ENCODE data around the gene FCN2.

The FCN2 gene

DNA sequence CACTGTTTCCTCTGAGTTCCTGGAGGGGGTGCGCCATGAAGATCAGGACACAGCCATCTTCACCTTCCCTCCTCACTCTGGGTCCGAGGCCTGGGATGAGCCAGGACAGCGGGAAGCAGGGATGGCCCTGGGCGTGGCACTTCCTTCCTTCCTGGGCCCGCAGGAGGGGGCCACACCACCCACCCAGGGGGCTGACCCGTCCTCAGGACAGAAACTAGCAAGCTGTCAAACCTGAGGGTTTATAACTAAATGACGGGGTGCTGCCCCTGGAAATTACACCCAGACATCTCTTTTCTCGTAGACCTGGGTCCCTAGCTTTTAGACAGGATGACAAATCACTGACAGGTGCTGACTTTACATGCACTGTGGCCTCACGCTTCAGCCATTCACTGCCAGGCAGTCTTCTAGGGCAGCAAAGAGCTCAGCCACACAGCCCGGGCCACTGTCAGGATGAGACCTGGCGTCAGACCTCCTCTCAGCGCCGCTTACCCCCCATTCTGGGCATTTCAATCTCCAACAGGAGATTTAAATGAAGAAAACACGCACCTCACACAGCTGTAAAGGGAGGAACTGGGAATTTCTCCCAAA is 8.1 kb downstream of the FCN2 start:
- DNase-seq (ENCODE audit: low spot score) = no peak

DNA sequence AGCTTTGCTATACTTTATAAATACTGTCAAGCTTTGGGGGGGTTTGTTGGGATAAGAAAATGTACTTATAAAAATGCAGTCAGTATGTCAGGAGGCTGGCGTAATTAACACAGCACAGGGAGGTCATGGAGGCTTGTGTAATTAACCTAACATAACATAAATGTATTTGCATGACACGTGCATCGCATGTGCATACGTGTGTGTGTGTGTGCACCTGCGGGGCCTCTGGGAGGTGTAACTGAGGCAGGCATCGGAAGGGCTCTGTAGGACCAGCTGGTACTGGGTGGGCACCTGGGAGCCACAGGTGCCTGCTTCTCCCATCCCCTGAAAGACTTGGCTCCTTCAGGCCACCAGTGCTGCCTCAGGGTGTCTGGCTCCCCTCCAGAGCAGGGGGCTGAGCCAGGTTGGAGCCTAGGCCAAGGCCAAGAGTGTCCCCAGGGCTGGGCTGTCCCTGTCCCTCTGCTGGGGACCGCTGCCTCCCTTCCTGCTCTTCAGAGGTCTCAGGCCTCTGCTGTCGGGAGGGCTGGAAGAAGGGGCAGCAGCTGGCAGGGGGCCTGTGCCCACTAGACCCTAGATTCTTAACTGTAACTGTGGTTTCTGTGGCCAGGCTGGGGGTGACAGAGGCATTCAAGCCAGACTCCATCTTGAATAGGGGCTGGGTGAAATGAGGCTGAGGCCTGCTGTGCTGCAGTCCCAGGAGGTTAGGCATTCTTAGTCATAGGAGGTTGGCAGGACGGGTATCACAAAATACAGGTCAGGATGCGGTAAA is 9.0 kb downstream of the FCN2 start:
- DNase-seq (ENCODE audit: low spot score) = no peak

DNA sequence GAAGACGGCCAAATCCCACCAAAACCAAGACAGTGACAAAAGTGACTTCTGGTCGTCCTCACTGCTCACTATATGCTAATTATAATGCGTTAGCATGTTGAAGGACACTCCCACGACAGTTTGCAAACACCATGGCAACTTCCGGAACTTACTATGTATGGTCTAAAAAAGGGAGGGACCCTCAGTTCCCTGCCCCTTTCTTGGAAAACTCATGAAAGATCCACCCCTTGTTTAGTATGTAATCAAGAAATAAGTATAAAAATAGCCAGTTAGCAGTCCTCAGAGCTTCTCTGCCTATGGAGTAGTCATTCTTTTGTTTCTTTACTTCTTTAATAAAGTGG is 9.5 kb downstream of the FCN2 start:
- DNase-seq (ENCODE audit: low spot score) = no peak

DNA sequence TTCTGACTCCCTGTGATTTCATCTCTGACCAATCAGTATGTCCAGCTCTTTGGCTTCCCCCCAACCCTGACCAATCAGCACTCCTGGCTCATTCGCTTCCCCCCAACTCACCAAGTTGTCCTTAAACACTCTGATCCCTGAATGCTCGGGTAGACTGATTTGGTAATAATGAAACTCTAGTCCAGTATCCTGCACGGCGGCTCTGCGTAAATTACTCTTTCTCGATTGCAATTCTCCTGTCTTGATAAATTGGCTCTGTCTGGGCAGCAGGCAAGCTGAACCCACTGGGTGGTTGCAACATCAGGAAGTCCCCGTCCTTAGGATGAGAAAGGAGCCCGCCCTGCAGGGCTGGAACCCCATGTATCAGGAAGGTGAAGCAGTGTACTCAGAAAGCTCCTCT is 10.4 kb downstream of the FCN2 start:
- DNase-seq (ENCODE audit: low spot score) = no peak

DNA sequence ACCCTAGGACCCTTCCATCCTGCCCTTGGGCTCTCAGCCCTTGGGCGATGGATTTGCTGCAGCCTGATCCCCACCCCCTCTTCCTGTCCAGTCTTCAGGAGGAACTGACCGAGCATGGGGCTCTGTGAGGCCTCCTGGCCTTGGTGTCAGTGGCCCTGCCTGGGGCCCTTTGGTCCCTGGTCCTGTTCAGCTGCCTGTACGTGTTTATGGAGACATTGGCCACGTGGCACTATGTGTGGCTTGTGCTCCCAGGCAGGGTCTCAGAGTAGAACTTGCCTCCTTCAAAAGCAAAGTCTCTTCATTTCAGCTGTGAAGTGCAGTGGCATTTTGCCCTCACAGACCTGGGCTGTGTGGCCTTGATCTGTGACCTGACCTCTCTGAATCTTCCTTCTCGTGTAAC is 11.1 kb downstream of the FCN2 start:
- no peak for DNase-seq (ENCODE audit: low spot score)

DNA sequence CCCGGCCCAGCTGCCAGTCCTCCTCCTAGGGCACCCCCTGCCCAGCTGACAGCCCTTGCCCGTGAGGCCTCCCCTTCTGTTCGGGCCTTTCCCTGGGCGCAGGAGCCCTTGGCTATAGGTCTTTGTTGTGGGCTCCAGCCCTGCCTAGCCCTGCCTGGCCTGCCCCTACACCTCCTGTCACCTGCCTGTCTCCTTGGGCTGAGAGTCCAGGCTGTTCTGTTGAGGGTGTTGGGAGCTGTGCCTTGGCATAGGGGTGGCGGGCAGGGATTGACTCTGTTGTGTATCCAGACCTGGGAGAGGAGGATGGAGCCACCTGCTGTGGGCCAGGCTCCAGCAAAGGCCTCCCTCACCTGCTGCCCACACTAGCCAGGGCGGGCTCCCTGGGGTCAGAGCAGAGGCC is 11.6 kb downstream of the FCN2 start:
- DNase-seq (ENCODE audit: low spot score) = no peak

DNA sequence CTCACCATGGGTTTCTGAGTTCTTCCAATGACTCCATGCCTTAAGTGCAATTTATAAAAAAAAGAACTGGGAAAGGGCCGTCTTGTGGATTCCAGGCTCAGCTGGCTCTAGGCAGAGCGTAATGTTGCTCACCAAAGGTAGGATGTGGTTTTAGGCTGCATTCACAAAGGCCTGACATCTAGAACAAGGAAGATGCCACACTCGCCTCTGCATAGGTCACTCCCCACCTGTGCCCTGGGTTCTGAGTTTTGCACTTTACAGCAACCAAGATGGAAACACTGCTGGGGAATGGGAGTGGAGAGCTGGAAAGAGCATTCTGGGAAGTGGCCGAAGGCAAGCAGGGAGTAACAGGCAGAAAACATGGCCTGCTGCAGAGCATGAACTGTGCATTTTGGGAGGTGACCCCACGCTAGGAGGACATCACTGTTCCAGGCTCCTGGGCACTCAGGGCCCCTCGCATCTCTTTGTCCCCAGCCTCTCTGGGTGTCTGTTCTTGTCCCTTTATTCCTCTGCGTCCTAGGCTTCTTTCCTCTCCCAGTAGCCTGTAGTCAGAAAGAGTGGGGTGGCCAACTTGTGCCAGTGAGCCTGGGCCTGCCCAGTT is 12.3 kb downstream of the FCN2 start:
- no peak for DNase-seq (ENCODE audit: low spot score)

DNA sequence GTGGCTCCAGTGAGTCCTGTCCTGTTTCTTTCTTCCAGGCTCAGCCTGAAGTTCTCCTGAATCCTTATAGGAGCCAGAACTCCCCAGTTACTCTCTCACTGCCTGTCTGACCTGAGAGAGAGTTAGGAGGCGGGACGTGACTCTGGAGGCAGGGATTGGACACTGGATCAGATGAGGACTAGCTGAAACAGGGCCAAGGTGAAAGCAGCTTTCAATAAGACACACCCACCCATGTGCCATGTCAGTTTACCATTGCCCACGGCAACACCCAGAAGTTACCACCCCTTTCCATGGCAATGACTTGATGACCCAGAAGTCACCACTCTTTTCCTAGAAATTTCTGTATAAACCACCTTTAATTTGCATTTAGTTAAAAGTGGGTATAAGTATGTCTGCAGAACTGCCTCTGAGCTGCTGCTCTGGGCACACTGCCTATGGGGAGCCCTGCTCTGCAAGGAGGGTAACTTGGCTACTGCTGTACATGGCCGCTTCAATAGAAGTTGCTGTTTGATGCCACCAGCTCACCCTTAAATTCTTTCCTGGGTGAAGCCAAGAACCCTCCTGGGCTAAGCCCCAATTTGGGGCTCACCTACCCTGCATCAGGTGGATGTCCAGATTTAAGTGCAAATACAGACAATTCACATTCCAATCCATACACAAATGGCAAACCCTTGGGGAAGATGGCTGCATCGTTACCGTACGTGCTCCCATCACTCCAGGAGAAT is 13.7 kb downstream of the FCN2 start:
- no peak for DNase-seq (ENCODE audit: low spot score)

DNA sequence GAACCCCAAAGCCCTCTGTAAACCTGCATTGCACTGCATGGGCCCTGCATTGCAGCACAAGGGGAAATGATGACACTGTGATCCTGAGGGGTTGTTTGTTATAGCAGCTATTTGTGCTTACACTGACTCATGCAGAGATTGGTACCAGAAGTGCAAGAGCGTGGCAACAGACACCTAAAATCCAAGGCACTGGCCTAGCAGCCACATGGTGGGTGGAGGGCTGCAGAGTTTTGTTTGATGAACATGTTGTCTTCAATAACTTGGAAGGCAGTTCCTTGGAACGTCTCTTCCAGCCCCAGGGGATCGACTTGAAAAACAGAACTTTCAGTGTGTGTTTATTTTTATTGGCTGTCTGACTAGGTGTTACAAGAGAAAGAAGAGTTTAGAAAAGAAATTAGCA is 14.5 kb downstream of the FCN2 start:
- DNase-seq (ENCODE audit: low spot score) = no peak

DNA sequence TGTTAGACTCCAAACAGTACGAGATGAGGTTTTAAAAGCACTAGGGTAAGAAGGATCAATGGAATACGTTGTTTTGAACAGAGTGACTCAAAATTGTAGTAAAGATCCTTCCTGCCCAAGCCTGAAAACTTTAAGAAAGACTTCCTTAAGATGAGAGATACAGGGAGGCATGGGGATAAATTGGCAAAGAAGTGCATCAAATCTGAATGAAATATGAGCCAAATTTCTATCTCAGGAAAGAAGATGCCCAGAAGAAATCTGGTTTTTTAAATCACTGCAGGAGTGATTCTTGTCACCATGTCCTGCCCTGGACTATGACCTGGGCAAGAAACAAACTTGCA is 14.9 kb downstream of the FCN2 start:
- no peak for DNase-seq (ENCODE audit: low spot score)

DNA sequence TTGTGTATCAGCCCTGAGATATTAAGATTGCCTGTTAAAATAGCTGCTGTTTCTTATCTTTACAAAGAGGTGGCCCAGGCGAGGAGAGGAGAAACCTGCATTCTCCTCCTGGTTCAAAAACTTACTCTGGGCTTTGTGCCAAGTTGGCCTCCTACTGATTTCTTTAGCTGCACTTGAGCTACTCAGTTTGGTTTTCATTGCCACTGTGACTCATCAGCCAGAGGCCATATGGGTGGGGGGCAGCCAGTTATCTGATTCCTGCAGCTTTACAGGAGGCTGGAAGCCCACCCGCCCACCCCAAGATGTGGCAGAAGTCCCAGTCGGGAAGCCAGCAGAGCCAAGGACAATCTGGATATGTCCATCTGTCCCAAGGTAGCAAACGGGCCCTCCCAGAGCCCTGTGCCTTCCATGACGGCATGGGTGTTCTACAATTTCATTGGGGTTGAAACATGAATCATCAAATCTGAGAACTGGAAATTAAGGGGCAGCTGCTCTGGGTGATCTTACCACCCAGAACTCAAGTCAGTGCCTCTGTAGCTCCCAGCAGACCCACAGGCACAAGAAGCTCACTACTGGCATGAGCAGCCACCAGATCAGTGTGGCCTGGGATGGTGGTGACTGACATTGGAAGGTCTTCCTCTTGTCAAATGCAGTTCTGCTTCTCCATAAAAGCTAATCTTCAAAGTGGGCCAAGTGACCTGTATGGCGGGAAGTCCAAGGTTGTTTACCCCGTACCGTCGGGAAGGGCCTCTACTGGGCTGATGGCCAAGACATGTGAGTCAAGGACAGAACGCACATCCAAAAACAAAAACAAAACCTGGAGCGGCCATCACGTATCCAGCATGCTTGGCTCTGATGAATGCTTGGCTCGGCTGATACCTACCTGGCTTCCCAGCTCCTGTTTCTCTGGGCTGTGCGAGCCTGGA is 15.6 kb downstream of the FCN2 start:
- no peak for DNase-seq (ENCODE audit: low spot score)

DNA sequence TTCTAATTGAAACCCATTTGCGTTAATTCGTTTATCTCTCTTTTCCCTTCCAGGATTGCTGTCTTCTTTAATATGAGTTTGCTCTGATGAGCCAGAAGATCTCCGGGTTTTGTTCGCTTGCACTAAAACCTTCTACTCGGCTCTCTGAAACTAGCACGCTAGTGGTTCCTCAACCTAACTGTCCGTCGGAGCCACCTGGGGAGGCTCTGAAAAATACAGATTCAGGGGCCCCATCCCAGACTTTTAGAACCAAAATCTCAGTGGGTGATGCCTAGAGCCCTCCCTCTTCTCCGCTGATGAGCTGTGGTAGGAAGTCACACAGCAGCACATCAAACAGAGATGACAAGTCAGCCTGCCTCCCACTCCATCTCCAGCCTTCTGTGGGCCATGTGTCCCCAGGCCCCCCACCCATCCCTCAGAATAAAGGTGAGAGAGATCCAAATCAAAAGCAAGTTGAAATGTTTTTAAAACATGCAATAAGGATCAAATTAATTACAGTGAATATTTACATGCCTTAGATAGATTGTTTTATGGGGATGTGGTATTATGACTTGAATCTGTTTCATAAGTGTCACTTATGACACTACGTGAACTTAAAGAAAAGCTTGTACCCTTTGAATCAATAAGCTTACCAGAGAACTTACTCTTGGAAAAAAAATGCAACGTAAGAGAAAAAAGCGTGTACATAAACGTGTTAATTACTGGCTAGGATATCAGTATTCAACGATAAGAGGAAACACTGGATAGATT is 16.4 kb downstream of the FCN2 start:
- no peak for DNase-seq (ENCODE audit: low spot score)

DNA sequence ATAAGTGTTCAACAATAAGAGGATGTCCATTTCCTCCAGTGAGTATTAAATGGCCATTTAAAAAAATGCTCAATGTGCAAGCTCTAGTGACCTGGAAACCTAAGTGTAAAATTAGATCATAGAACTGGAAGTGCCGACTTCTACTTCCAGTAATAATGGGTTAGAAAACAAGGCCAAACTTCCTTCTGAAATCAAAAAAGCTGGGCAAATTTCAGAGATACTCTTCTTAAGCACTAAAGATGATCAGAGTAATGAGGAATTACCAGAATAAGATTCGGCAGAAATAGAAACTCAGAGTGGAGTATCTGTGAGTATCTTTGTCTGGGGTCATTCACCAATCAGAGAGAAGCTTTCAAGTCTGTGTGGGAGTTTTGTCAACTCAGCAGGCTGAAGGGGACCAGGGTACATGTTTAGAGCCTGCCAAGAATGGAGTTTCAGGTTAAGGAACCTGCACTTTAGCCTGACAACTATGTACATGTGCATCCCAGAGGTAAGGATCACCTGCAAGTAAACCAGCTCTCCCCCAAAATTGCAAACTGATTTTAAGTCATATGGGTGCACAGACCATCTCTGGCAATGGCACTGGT is 17.1 kb downstream of the FCN2 start:
- DNase-seq (ENCODE audit: low spot score) = no peak

DNA sequence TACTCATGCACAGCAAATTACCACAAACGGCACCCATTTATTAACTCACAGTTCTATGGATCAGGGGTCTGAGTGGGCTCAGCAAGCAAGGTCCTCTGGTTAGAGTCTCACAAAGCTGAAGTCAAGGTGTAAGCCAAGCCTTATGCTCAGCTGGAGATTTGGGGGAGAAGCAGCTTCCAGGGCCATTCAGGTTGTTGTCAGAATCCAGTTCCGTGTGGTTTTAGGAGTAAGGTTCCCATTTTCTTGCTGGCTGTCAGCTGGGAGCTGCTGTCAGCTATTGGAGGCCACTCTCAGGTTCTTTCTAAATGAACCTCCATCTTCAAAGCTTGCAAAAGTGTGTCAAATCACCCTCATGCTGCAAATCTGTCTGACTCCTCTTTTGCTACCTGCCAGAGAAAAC is 17.7 kb downstream of the FCN2 start:
- DNase-seq (ENCODE audit: low spot score) = no peak

DNA sequence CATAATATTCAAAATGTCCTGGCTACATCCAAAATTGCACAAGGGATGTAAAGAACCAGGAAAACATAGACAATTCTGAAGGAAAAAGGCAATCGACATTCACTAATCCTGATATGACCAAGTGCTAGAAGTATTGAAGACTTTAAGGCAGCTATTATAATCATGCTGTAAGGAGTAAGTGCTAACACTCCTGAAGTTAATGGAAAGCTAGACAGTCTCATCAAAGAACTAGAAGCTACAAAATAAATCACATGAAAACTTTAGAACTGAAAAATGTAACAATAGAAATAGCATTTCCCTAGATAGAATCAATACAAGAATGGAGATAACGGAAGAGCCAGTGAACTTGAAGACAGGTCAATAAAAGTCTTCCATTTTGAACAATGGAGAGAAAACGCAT is 18.6 kb downstream of the FCN2 start:
- no peak for DNase-seq (ENCODE audit: low spot score)

DNA sequence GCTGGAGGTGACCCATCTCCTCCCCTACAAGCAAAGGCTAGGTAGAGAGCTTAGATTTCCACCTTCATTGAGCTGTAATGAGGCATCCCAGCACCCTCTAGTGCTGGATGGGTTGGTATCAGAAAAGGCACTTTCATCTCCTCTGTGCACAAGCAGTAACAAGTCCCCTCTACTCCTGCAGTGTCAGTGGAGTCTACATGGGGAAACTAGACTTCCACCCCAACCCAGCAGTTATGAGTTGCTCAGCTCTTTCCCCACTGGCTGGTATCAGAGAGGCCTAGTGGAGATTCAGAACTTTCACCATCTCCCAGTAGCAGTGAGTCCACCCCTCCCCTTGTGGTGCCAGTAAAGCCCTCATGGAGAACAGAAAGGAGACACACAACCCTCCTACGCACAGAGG is 19.2 kb downstream of the FCN2 start:
- no peak for DNase-seq (ENCODE audit: low spot score)

DNA sequence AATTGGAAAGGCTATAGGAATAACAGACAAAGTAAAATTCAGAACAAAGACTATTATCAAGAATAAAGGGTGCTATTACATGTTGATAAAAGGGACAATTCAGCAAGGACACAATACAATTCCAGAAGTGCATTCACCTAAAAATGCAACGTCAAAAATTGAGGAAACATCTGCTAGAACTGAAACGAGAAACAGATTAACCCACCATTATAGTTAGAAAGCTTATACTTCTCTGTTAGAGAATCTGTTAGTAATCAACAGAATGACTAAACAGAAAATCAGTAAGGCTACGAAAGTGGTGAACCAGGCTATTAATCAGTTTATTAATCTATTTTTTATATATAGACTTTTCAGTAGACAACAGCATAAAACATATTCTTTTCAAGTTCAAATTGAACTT is 22.3 kb downstream of the FCN2 start:
- no peak for DNase-seq (ENCODE audit: low spot score)

DNA sequence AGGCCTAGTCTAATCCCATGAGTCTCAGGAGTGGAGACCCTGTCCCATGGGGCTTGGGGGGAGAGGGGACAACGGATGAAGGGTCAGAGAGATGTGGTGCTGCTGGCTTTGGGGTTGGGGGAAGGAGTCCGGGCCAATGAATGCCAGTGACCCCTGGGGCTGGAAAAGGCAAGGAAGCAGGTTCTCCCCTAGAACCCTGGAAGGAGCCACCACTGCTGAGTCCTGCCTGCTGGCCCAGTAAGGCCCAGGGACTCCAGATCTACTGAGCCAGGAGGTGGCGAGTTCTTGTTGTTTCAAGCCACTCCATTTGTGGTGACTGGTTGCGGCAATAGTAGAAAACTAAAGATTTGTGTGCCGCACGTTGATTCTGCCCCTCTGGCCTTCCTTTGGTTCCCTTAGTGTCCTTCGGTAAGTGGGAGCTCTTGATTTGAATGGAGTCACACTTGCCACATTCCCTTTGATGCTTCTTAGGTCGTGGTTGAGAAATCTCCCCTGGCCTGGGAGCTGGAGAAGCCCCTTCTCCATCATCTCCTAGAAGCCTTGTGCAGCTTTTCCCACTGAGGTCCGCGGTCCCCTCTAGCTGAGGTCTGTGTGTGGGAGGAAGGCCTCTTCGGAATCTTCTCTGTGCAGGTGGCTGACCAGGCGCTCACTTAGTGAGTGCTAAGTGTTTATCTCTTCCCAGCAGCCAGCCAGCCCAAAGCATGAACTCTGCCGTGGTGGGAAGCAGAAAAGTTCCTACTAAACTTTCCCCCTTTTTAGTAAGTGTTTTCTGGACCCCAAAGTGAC is 28.1 kb downstream of the FCN2 start:
- no peak for DNase-seq (ENCODE audit: low spot score)

DNA sequence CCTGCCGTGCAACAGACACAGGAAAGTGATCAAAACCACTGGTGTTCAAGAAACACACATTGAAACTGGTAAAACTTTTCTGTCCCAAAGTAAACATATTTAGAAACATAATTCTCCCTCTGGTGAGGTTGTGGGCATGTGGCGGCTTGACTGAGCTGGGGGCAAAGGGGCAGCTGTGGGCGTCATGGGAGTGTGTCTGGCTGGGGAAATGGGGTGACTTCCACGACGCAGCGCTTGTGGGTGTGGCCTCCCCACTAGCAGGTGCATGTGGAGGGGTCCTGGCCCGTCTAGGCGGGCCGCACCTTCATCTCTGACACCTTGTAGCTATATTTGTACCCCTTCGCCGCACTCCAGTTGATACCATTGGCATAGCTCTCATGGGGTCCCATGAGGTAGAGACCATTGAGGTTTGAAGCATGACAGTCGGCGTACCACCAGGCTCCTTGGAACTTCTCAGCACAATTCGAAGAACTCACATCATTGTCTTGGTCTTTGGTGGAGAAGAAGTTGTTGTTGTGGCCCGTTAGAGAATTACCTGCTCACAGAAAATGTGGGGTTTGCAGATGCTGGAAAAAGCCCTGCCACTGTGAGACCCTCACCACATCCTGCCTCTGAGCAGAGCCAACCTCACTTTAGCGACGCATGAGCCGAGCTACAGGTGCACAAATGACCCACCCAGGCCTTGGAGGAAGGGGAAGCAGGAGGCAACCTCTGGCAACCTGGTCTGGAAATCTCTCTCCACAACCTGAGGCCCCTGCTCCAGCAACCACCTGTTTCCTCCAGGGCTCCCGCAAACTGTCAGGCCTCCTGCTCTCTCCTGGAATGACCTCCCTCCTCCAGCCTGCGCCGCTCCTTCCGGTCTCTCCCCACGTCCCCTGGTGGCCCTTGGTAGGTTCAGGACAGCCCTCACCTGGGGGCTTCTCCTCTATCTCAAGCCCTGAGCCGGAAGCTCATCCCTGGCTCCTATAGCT is 29.2 kb downstream of the FCN2 start:
- DNase-seq (ENCODE audit: low spot score) = no peak
